ENCODE data around the gene ELF5. TPM values are rescaled to one million over a fixed set of nuclear protein-coding genes. Genes with fewer than 3 reads are reported as not detected.

ELF5 gene
- not detected for polyA plus RNA-seq (2013, experiment 1 of 2; ENCODE audit: insufficient read length)
- polyA plus RNA-seq (2013, experiment 2 of 2; ENCODE audit: insufficient read length), result 0.04 TPM

DNA sequence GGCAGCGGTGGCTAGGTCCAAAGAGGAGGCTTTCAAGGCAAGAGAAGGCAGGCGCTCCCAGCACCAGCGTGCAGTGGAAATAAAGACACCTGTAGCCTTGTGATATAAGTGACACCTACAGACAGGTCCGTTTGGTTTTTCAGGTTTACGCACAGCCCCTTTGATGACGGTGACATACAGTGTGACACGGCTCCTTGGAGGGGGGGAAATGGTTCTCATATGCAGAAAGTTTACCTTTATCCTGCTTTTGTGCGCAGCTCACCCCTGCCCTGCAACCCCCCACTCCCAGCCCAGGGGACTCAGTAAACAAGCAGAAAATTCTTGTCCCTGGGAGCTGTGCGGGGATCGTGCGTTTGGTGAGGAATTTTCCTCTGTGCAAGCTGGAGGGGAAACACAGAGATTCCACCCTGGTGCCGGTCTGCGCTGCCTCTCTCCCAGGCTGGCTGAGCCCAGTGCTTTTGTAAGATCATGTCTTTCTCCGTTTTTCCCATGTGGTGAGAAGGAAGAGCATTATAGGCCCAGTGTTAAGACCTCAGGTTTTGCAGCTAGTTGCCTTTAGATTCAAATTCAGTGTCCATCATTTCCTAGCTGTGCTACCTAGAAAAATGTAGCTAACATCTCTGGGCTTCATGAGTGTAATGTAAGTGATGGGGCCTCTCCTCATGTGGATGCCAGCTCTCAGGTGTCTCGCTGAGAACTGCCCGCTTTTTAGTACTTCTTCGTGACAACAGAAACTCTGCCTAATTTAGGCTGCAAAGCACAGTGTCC, at the start of gene ELF5:
Gene ELF5, minus strand, starts transcription at position 113 of the 768 bp plus-strand sequence. CDS start 8,045 bp downstream, outside the sequence.
- no peak for DNase-seq

DNA sequence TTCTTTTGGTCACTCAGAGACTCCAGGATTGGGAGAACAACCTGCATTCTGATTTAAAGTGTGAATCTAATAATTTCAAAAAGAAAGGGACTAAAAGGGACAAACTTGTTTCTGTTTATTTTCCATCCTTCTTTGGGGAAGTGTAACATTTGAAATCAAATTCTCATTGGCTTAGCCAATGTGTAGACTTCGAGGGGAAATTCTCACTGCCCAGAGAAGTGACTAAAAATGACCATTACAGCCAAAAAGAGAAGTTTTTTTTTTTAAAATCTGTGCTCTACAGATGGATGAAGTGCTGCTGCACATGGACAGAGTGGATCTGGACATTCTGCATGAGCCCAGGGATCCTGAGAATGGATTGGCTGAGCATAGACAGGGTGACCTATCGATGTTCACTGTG, 49.4 kb upstream of the ELF5 start:
- no peak for DNase-seq

GRCh38 chr11:34560511-34560910, 46.9 kb upstream of the ELF5 start:
- DNase-seq, result no peak

GRCh38 chr11:34558673-34559072, 45.1 kb upstream of the ELF5 start:
- DNase-seq, result no peak

DNA sequence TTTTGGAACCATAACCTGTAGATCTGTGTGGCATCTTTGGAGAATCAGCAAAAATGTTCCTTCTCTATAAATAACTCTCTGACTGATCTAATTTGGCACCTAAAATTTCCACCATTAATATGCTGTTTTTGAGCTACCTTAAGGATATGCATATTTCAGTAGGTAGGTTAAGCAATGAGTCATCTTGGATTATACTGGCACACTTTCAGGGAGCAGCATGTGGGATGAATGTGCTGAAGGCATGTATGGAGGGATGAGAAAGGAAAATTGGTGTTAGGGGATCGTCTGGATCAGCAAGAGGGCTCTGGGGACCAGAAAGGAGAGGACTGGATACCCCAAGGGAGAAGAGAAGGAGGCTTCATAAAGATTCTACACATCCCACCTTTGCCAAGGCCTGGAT, 44.6 kb upstream of the ELF5 start:
- DNase-seq, result peak; percentile 5

DNA sequence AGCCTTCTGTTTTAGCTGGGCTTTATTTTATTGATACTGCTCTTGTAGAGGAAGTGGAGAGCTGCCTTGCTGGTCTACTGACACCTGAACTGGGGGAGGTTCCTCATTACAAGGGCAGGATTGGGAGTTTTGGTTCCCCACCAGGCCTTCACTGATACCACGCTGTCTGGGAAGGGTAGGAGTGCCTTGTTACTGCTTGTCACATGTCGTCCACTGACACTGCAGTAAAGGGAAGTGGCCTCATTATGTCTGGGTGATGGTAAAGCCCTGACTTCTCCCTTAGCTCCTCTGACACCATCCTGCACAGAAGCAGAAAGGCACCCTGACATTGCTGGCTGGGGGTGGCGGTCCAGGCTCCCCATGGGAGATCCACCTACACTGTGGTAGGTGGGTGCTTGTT, 38.7 kb upstream of the ELF5 start:
- DNase-seq, result no peak

- no peak for DNase-seq
Observed at GRCh38 chr11:34549271-34549670, 35.7 kb upstream of the ELF5 start.

- DNase-seq, result no peak
Observed at GRCh38 chr11:34548278-34548677, 34.7 kb upstream of the ELF5 start.

GRCh38 chr11:34546511-34547209, 33.1 kb upstream of the ELF5 start:
- DNase-seq, result no peak

GRCh38 chr11:34542089-34542488, 28.5 kb upstream of the ELF5 start:
- DNase-seq, result no peak

DNA sequence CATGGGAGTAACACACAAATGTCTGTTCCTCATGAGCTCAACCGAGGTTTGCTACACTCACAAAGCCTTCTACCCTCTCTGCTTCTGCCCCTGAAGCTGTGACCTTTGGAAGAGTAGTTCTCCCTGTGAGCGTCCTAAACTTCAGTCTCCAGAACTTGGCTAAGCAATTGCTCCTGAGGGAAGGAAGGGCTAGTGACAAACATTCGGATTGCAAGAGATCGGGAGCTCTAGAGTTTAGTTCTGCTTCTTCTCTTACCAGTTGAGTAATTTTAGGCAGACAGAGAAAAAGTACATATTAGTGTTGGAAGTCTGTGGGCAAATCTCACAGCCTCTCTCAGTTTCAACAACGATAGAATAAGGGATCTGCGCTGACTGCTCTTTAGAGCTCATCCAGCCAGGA, 27.3 kb upstream of the ELF5 start:
- DNase-seq, result no peak

- DNase-seq, result no peak
Observed at GRCh38 chr11:34537636-34538035, 24.0 kb upstream of the ELF5 start.

GRCh38 chr11:34536056-34536455, 22.5 kb upstream of the ELF5 start:
- no peak for DNase-seq

DNA sequence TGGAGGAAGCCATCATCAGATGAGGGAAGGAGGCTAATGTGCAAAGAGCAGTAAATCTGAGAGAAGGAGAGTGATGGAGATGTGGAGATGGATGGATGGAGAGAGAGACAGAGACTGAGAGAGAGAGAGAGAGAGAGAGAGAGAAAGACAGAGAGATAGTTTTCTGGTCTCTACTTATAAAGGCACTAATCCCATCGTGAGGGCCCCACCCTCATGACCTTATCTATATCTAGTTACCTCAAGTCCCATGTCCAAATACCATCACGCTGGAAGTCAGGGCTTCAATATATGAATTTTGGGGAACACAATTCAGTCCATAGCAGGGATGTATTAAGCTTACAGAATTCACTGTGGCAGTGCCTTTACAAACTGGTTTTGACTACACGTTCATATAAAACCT, 21.2 kb upstream of the ELF5 start:
- DNase-seq, result no peak

DNA sequence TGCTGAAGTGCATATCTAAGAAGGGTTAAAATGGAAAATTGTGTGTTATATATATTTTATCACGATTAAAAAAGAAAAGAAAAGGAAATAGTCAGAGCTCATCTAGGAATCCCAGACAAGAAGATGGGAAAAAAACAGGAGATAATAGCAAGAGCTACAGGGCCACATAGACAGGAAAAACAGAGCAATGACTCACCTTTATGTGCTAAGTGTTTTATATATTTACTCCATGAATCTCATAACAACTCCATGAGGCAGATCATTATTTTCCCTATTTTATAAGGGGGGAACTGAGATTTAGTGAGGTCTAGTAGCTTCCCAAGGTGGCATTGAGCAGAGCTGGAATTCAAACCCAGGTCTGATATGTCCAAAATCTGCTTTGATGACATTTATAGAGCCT, 18.1 kb upstream of the ELF5 start:
- no peak for DNase-seq

DNA sequence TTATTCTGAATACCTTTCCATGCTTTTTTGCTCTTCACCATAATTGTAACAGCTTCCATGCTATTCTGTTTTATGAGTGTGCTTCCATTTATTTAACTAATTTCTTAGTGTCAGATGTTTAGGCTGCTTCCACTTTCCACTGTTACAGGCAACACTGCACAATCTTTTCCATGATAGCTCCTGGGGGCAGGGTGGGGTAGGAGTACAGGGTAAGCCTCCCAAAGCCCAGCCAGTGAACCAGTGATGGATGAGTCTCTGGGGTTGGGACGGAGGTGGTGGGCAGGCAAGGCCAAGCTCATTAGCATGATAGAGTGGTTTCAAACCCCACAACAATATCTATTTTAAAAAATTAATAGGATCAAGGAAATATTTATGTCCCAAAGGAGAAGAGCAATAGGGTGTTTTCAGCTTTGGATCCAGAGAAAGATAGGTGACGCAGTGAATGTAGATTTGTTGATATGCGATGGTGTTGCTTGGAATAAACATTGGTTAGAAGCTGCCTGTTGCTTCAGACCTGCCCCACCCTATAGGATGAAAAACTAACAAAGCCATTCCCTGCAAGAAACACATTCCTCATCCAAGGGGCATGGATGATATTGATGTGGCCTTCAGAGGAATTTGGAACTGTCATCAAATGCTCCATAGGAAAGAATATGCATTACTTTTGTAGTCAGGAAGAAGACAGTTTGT, 17.1 kb upstream of the ELF5 start:
- DNase-seq, result no peak

- DNase-seq, result no peak
Observed at GRCh38 chr11:34529643-34530042, 16.0 kb upstream of the ELF5 start.

GRCh38 chr11:34528072-34528471, 14.5 kb upstream of the ELF5 start:
- DNase-seq, result no peak

GRCh38 chr11:34525888-34526657, 12.5 kb upstream of the ELF5 start:
- DNase-seq, result no peak

DNA sequence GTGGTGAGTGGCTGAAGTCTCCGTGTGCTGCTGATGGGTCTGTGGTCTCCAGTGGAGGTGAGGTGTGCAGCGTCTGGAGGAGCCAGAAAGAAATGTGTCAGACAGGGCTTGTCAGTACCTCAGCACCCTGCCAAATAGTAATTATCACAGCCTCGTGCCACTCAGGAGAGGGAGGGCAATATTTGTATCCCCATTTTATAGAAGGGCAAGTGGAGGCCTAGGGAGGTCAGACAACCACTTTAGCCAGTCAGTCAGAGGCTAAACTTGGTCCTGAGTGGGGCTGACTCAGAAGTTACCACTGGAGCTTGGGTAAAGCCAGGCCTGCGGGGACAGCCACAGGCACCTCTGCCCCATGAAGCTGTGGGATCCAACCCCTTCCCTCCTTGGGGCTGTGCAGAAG, 11.5 kb upstream of the ELF5 start:
- no peak for DNase-seq

DNA sequence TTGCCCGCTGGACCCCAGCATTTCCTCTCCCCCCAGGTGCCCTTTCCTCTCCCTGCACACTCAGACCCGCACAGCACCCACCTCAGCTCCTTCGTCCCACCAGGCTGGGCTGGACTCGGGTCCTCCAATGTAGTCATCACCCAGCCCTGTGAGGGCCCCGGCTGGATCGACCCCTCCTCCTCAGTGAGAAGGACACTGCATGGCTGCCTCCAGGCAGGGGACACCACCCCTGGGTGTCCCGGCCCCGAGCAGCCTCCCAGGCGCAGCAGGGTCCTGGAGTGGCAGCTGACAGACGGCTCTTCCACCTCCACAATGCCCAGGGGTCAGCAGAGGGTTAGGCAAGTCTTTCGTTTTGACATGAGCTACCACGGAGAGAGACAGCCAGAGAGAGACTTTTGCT, 11.1 kb upstream of the ELF5 start:
- no peak for DNase-seq

DNA sequence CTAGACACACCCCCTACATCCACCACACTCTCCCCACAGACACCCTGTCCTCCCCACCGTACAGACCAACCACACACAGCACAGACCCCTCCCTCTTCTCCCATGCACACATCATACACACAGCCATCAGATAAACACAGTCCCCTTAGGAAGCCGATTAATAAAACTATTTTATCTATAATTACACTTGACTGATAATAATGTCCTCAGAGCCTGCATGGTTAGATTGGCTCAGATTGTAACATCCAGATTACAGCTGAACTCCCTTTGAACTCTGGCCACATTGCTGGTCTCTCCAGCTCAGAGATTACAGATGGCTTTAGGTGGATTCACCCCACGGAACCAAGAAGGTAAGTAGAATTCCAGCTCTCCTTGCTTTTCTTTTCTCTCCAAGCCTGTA, 9.5 kb upstream of the ELF5 start:
- no peak for DNase-seq

DNA sequence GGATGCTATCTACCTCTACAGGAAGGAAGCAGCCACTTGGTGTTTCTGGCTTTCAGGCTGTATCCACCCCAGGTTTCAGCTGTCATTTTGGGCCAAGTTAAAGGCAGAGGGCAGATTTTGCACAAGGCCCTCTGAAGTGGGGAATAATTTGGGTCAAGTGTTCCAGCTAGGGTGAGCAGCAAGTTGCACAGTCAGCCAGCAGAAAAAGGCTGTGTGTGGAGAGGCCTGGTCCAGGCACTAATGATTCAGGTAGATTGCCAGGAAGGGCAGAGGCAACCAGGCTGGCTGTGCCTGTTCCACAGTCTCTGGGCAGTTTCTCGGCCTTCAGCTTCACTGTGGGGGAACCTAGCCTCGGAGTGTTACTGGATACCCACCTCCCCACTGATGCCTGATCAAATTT, 8.6 kb upstream of the ELF5 start:
- DNase-seq, result no peak

Data from fibroblast of skin of abdomen (primary cell).